GM12865 (cell line): ENCODE results near the gene SPEN.

Source experiments
- DNase-seq: peaks from one replicate; pipeline ENCODE4 v3.0.0; 2010; ENCODE audit warnings: low read depth
- H3K4me3 ChIP-seq: 2 replicates; pipeline ENCODE4 v1.5.1; 2011; ENCODE audit warnings: mild to moderate bottlenecking, low read depth, low read length, control low read depth
- CTCF ChIP-seq: IDR thresholded peaks from 2 replicates; pipeline ENCODE4 v1.5.1; 2011; ENCODE audit warnings: low read length, control low read depth, low read depth, inconsistent platforms; ENCODE audit not compliant: insufficient read depth; ENCODE audit errors: missing control alignments

SPEN gene

GRCh38 chr1:15876357-15877055 lies 29.0 kb downstream of the SPEN start:
- peak; percentile 3 for TF ChIP-seq CTCF
- DNase-seq: no peak
- H3K4me3 ChIP-seq: no peak overlapping the region

GRCh38 chr1:15881961-15882360 lies 34.5 kb downstream of the SPEN start:
- TF ChIP-seq CTCF: no peak
- no peak overlapping the region for H3K4me3 ChIP-seq
- no peak for DNase-seq

GRCh38 chr1:15882665-15883064 lies 35.2 kb downstream of the SPEN start:
- no peak overlapping the region for H3K4me3 ChIP-seq
- peak; percentile 55 for DNase-seq
- TF ChIP-seq CTCF: no peak

GRCh38 chr1:15883326-15883725 lies 35.8 kb downstream of the SPEN start:
- no peak overlapping the region for H3K4me3 ChIP-seq
- DNase-seq: peak; percentile 20
- no peak for TF ChIP-seq CTCF

GRCh38 chr1:15884477-15884876 lies 37.0 kb downstream of the SPEN start:
- no peak for DNase-seq
- no peak for TF ChIP-seq CTCF
- no peak overlapping the region for H3K4me3 ChIP-seq

- no peak for TF ChIP-seq CTCF
- peak overlapping the region; percentile 42 for H3K4me3 ChIP-seq
- no peak for DNase-seq
Measured at GRCh38 chr1:15885269-15885668, 37.8 kb downstream of the SPEN start.
